Left renal pelvis (tissue), 4 donors: ENCODE measurements around the gene NT5DC3. TPM values are rescaled to one million over a fixed set of nuclear protein-coding genes. Genes with fewer than 3 reads are reported as not detected.

Experiments used
- DNase-seq, 4 donors: peaks; one replicate each; pipeline ENCODE4 v3.0.0-alpha.2; 2013; ENCODE audit warnings: low read depth in 4 of 4, low spot score in 3 of 4
- polyA plus RNA-seq, 4 donors: library from polyadenylated mRNA; unstranded; fragments of 120-200 nt; gene quantifications; one replicate each; pipeline ENCODE4 v1.2.1, GENCODE V29; 2013; ENCODE audit not compliant: insufficient read length in 4 of 4

NT5DC3 gene
- 1 to 10 TPM; 1.9 to 6.0 (median 4.3) TPM for polyA plus RNA-seq

GRCh38 chr12:103840876-103841689 is at the start of gene NT5DC3:
NT5DC3 (minus strand) TSS chr12:103841234; CDS start chr12:103841156, 78 bp downstream.
- peak in 3 of 4 donors; percentile 57 to 64 (median 59) for DNase-seq

- DNase-seq = no peak
These were observed 46.7 kb upstream of the NT5DC3 start for GRCh38 chr12:103887738-103888137.

GRCh38 chr12:103886195-103886797 is 45.3 kb upstream of the NT5DC3 start:
- no peak for DNase-seq

GRCh38 chr12:103884316-103884715 is 43.3 kb upstream of the NT5DC3 start:
- DNase-seq = peak in 1 of 4 donors; percentile 14

- DNase-seq = no peak
These were observed 42.9 kb upstream of the NT5DC3 start for GRCh38 chr12:103883908-103884307.

- DNase-seq = no peak
These were observed 42.0 kb upstream of the NT5DC3 start for GRCh38 chr12:103882861-103883596.

- DNase-seq = peak in 1 of 4 donors; percentile 6
These were observed 40.2 kb upstream of the NT5DC3 start for GRCh38 chr12:103881261-103881660.

- DNase-seq = no peak
These were observed 39.5 kb upstream of the NT5DC3 start for GRCh38 chr12:103880299-103881142.

GRCh38 chr12:103879878-103880277 is 38.8 kb upstream of the NT5DC3 start:
- no peak for DNase-seq

- DNase-seq = no peak
These were observed 38.1 kb upstream of the NT5DC3 start for GRCh38 chr12:103879048-103879692.

- DNase-seq = peak in 3 of 4 donors; percentile 29 to 56 (median 36)
These were observed 37.0 kb upstream of the NT5DC3 start for GRCh38 chr12:103877934-103878510.

GRCh38 chr12:103877288-103877687 is 36.3 kb upstream of the NT5DC3 start:
- no peak for DNase-seq

- no peak for DNase-seq
These were observed 34.6 kb upstream of the NT5DC3 start for GRCh38 chr12:103875666-103876065.

GRCh38 chr12:103868215-103868614 is 27.2 kb upstream of the NT5DC3 start:
- no peak for DNase-seq

GRCh38 chr12:103865151-103865730 is 24.2 kb upstream of the NT5DC3 start:
- DNase-seq = no peak

GRCh38 chr12:103864710-103865109 is 23.7 kb upstream of the NT5DC3 start:
- no peak for DNase-seq

- no peak for DNase-seq
These were observed 18.0 kb upstream of the NT5DC3 start for GRCh38 chr12:103858953-103859601.

- no peak for DNase-seq
These were observed 17.3 kb upstream of the NT5DC3 start for GRCh38 chr12:103858335-103858734.

GRCh38 chr12:103857164-103857563 is 16.1 kb upstream of the NT5DC3 start:
- no peak for DNase-seq
